Ovary (tissue), 3 donors: Measurements from ENCODE around the gene ADM.

ENCODE experiments used
- CTCF ChIP-seq, 3 donors: fragments of 450-650 bp in 2 of 3; fragments of 200-600 bp in 1 of 3; IDR thresholded peaks; one replicate each; pipeline versions ENCODE4 v1.5.1 to v1.8.0; 2016 to 2022; ENCODE audit warnings: antibody characterized with exemption in 3 of 3, mild to moderate bottlenecking in 1 of 3
- EP300 ChIP-seq: sonication (generic); formaldehyde crosslinking; IDR thresholded peaks from one replicate; pipeline ENCODE4 v1.6.1; 2017; ENCODE audit warnings: antibody characterized with exemption
- donor health status: DM: no; HTN: no; CAD: no.

- TF ChIP-seq CTCF (IDR thresholded peaks at IDR 0.05) (no peak), EP300 (no peak)
These were observed 22.4 kb downstream of the ADM start for GRCh38 chr11:10327254-10327653.
